GM23338 (cell line): Measurements from ENCODE around the gene CHGA.

Source experiments
- CTCF ChIP-seq, 2 experiments: fragments of 200-600 bp in 1 of 2; sonication (generic) in 1 of 2; conservative IDR thresholded peaks; 2 replicates each; pipeline versions ENCODE4 v1.5.1 to v1.6.1; 2016 to 2017; ENCODE audit warnings: antibody characterized with exemption in 2 of 2, low read depth in 2 of 2, mild to moderate bottlenecking in 2 of 2, moderate library complexity in 1 of 2
- EZH2phosphoT487 ChIP-seq: fragments of 200-600 bp; sonication (generic); IDR thresholded peaks from one replicate; pipeline ENCODE4 v1.8.1; 2018; ENCODE audit warnings: antibody characterized with exemption; ENCODE audit not compliant: unreplicated experiment
- JUNB ChIP-seq: IDR thresholded peaks from one replicate; pipeline ENCODE4 v1.6.1; 2016; ENCODE audit warnings: antibody characterized with exemption; ENCODE audit not compliant: unreplicated experiment
- POLR2AphosphoS5 ChIP-seq: IDR thresholded peaks from 2 replicates; pipeline ENCODE4 v1.6.1; 2016; ENCODE audit warnings: antibody characterized with exemption, low read depth
- REST ChIP-seq: IDR thresholded peaks from one replicate; pipeline ENCODE4 v1.6.1; 2018; ENCODE audit warnings: antibody characterized with exemption; ENCODE audit not compliant: unreplicated experiment

- no peak for TF ChIP-seq CTCF (conservative IDR thresholded peaks at IDR 0.05; ENCODE audit: low read depth in 2 of 2)
- no peak for TF ChIP-seq JUNB
- TF ChIP-seq REST: no peak
- no peak for TF ChIP-seq POLR2AphosphoS5
- TF ChIP-seq EZH2phosphoT487: no peak
Observed at GRCh38 chr14:92938235-92938875, 15.4 kb downstream of the CHGA start.
